HG03354 (cell line): ENCODE data around the gene UPB1.

ENCODE experiments used
- ATAC-seq: cut with Tn5 transposase; IDR thresholded peaks from one replicate; pipeline ENCODE4 v1.9.1; 2021; ENCODE audit warnings: mild to moderate bottlenecking; ENCODE audit not compliant: unreplicated experiment, poor library complexity, severe bottlenecking

Gene UPB1

GRCh38 chr22:24554313-24555164, 59.4 kb downstream of the UPB1 start, which contains the start of gene GUCD1:
TSS of gene GUCD1 (minus strand) at chr22:24555138. CDS start at chr22:24554991, 147 bp downstream.
- peak; percentile 7 for ATAC-seq

GRCh38 chr22:24555165-24556039, 60.3 kb downstream of the UPB1 start, which contains the start of gene SNRPD3:
TSS of gene SNRPD3 (plus strand) at chr22:24555999. CDS start at chr22:24557675, 1,676 bp downstream.
- peak; percentile 79 for ATAC-seq

- no peak for ATAC-seq
Measured at GRCh38 chr22:24559471-24559870, 64.3 kb downstream of the UPB1 start.

GRCh38 chr22:24563246-24563645, 68.1 kb downstream of the UPB1 start:
- ATAC-seq: no peak

- no peak for ATAC-seq
Measured at GRCh38 chr22:24564376-24565058, 69.4 kb downstream of the UPB1 start.

GRCh38 chr22:24565077-24565476, 69.9 kb downstream of the UPB1 start:
- no peak for ATAC-seq

GRCh38 chr22:24566899-24567511, 71.9 kb downstream of the UPB1 start:
- ATAC-seq: no peak

- no peak for ATAC-seq
Measured at GRCh38 chr22:24567668-24568067, 72.5 kb downstream of the UPB1 start.

GRCh38 chr22:24571266-24571665, 76.1 kb downstream of the UPB1 start:
- ATAC-seq: no peak

- ATAC-seq: no peak
Measured at GRCh38 chr22:24576778-24577177, 81.6 kb downstream of the UPB1 start.
